H1 (cell line): ENCODE measurements around the gene IWS1. TPM values are rescaled to one million over a fixed set of nuclear protein-coding genes. Genes with fewer than 3 reads are reported as not detected.

ENCODE experiments used
- ATF2 ChIP-seq: IDR thresholded peaks from 2 replicates; pipeline ENCODE4 v1.6.1; 2012; ENCODE audit warnings: low read length, inconsistent platforms
- CREB1 ChIP-seq: IDR thresholded peaks from 2 replicates; pipeline ENCODE4 v1.6.1; 2012; ENCODE audit warnings: inconsistent platforms
- CTCF ChIP-seq, 3 experiments: IDR thresholded peaks; 1 replicate in 2 of 3; 2 replicates in 1 of 3; pipeline versions ENCODE4 v1.5.1 to v1.6.1; 2011; ENCODE audit warnings: low read length in 3 of 3, mild to moderate bottlenecking in 3 of 3, inconsistent platforms in 2 of 3, low read depth in 1 of 3, moderate library complexity in 1 of 3; ENCODE audit not compliant: insufficient read depth in 1 of 3; ENCODE audit errors: control extremely low read depth in 1 of 3
- PHF8 ChIP-seq: fragments of 200-600 bp; sonication (generic); conservative IDR thresholded peaks from 2 replicates; pipeline ENCODE4 v1.7.1; 2012; ENCODE audit warnings: low read depth, mild to moderate bottlenecking, inconsistent platforms, low read length, moderate library complexity
- TAF1 ChIP-seq: IDR thresholded peaks from 2 replicates; pipeline ENCODE4 v1.6.1; 2011; ENCODE audit warnings: mild to moderate bottlenecking, low read depth, low read length
- polyA plus RNA-seq, 7 experiments: library from polyadenylated mRNA; depleted of rRNA in 3 of 7; stranded (reverse) in 5 of 7; unstranded in 2 of 7; fragments of >200 nt in 5 of 7; fragments of 200-250 nt in 2 of 7; gene quantifications; 1 replicate in 5 of 7; 2 replicates in 1 of 7; 4 replicates in 1 of 7; pipeline versions ENCODE4 v1.2.1 to v1.2.3, GENCODE V29; 2011 to 2013; ENCODE audit warnings: missing spikeins in 2 of 7, mixed read lengths in 2 of 7
- total RNA-seq: library from RNA; stranded (reverse); fragmentation: NEBNext Ultra II Directional; extraction: Animal tissue kit (Norgen Biotek cat#: 25700); gene quantifications from 2 replicates; pipeline ENCODE4 v1.2.1, GENCODE V29; 2021

IWS1 gene
- total and polyA plus RNA-seq, 2 of the 8 experiments (the other 6 are each of a cell fraction or from before 2014, with no cell fraction given): 18.4 to 64.8 TPM

DNA sequence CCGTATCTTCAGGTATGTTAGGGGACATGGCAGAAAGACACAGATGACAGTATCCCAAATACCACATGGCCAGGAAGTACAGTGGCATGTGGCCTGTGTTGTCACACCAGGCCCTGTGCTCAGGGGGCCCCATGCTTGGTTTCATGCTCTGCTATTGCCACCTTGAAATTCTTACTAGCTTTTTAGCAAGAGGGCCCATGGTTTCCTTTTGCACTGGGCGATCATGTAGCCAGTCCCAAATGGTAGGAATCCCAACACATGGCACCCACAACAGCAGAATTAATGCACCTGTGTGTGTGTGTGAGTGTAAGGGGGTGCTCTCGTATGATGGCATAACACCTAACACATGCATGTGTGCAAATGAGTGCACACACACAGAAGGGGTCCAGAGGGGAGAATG, 48.4 kb upstream of the IWS1 start (continued):
- TF ChIP-seq CTCF (IDR thresholded peaks at IDR 0.05; ENCODE audit: control extremely low read depth in 1 of 3, insufficient read depth in 1 of 3, low read depth in 1 of 3, low read length in 3 of 3): no peak
- TF ChIP-seq TAF1: no peak
- TF ChIP-seq ATF2: no peak
- TF ChIP-seq PHF8: no peak
- TF ChIP-seq CREB1: no peak
